ENCODE results near the gene COL6A3. TPM values are rescaled to one million over a fixed set of nuclear protein-coding genes. Genes with fewer than 3 reads are reported as not detected.

Gene COL6A3
- total RNA-seq, 3 donors from 2014 or later: 20.9 to 235 (median 194) TPM

GRCh38 chr2:237312021-237312755, 101.8 kb downstream of the COL6A3 start:
- ATAC-seq: no peak
- Histone ChIP-seq H3K4me3 (no peak overlapping the region), H3K4me1 (ENCODE audit: low read depth) (peaks cover 7% of the 10 kb centered on the region), H3K36me3 (ENCODE audit: low read depth) (no peaks in the 10 kb centered on the region), H3K9me3 (no peaks in the 10 kb centered on the region)
- no peak for TF ChIP-seq CTCF (IDR thresholded peaks at IDR 0.05)
- DNase-seq: no peak
- intact Hi-C loops (cut with DNase I, micrococcal nuclease): loop anchor here in 1 of 2 donors (10.0 kb wide), 1 partner anchor 103 kb away; the partner anchor contains the start of gene COL6A3

GRCh38 chr2:237310515-237311114, 103.3 kb downstream of the COL6A3 start:
- TF ChIP-seq CTCF (IDR thresholded peaks at IDR 0.05): no peak
- Histone ChIP-seq H3K9me3 (no peaks in the 10 kb centered on the region), H3K4me1 (ENCODE audit: low read depth) (peaks cover 7% of the 10 kb centered on the region)

GRCh38 chr2:237309416-237309815, 104.5 kb downstream of the COL6A3 start:
- intact Hi-C loops (cut with DNase I, micrococcal nuclease): no loop called here
- no peak overlapping the region for H3K4me3 ChIP-seq
- H3K36me3 ChIP-seq (ENCODE audit: low read depth): no peaks in the 10 kb centered on the region
- DNase-seq (no peak), ATAC-seq (no peak)
- H3K9me3 ChIP-seq: no peaks in the 10 kb centered on the region
- no peak for TF ChIP-seq CTCF (IDR thresholded peaks at IDR 0.05)
- H3K4me1 ChIP-seq (ENCODE audit: low read depth): no peaks in the 10 kb centered on the region

More at GRCh38 chr2:237310515-237311114, 103.3 kb downstream of the COL6A3 start:
- no peak overlapping the region for H3K4me3 ChIP-seq
- ATAC-seq: no peak
- DNase-seq: no peak
- no peaks in the 10 kb centered on the region for H3K36me3 ChIP-seq (ENCODE audit: low read depth)
- intact Hi-C loops (cut with DNase I, micrococcal nuclease): loop anchor here in 1 of 2 donors (10.0 kb wide), 1 partner anchor 104 kb away; the partner anchor contains the start of gene COL6A3

GRCh38 chr2:237309011-237309410, 105.0 kb downstream of the COL6A3 start:
- ATAC-seq (no peak), DNase-seq (no peak)
- H3K36me3 ChIP-seq (ENCODE audit: low read depth): no peaks in the 10 kb centered on the region
- no peaks in the 10 kb centered on the region for H3K4me1 ChIP-seq (ENCODE audit: low read depth)
- H3K9me3 ChIP-seq: no peaks in the 10 kb centered on the region
- intact Hi-C loops (cut with DNase I, micrococcal nuclease): no loop called here
- no peak overlapping the region for H3K4me3 ChIP-seq
- TF ChIP-seq CTCF (IDR thresholded peaks at IDR 0.05): no peak

- H3K4me1 ChIP-seq (ENCODE audit: low read depth): no peaks in the 10 kb centered on the region
- H3K4me3 ChIP-seq: no peak overlapping the region
- ATAC-seq (no peak), DNase-seq (no peak)
- TF ChIP-seq CTCF (IDR thresholded peaks at IDR 0.05): no peak
- no peaks in the 10 kb centered on the region for H3K36me3 ChIP-seq (ENCODE audit: low read depth)
- intact Hi-C loops (cut with DNase I, micrococcal nuclease): no loop called here
- no peaks in the 10 kb centered on the region for H3K9me3 ChIP-seq
Observed at GRCh38 chr2:237307474-237307873, 106.5 kb downstream of the COL6A3 start.
